GM04503 (cell line): Measurements from ENCODE around the gene RYR3.

Experiments
- DNase-seq: peaks from one replicate; pipeline ENCODE4 v3.0.0-alpha.2; 2012; ENCODE audit warnings: low read depth

RYR3 gene

DNA sequence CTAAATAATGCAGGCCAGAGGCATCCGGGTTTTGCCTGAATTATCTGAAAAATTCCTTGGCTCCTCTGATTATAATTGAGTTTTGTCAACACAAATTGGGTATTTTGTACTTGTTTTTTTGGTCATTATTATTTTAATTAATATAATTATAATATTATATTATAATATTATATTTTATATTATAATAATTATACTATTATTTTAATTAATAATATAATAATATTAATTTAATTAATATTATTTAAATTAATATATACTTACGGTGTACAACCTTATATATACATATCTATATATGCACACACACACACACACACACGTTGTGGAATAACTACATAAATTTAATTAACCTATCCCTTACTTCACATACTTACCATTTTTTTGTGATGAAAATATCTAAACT is 73.5 kb downstream of the RYR3 start:
- no peak for DNase-seq

DNA sequence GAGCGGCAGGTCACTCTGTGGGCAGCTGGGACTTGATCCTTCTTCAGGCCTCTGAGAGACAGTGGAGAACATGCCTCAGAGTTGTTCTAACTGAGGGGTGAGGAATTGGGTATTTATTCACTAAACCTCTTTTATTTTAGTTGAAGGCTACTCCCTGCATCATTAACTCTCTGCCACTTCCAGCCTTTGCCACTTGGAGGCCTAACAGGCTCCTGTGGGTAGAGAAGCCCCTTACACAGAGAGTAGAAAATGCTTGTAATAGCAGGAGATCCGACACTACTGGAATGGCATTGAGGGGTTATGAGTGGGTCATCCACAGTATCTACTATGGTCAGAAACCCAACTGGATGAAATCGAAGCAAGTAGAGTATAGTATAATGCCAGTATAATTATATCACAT is 81.7 kb downstream of the RYR3 start:
- no peak for DNase-seq

DNA sequence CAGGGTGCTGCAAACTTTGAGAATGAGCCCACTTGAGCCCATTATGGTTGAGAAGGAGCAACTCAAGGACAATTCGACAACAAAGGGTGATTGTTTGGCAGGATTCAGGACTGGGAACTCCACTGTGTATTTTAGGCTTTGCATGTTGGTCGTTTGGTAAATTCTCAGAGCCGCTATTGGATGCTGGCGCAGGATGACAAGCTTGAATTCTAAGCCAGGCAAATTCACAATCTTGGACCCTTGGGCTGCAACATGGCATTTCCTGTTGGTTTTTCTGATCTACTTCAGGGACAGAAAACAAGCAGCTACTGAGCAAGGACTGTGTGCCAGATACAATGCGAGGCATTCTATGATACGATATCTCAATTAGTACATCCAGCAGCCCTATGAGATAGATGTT is 82.8 kb downstream of the RYR3 start:
- no peak for DNase-seq

DNA sequence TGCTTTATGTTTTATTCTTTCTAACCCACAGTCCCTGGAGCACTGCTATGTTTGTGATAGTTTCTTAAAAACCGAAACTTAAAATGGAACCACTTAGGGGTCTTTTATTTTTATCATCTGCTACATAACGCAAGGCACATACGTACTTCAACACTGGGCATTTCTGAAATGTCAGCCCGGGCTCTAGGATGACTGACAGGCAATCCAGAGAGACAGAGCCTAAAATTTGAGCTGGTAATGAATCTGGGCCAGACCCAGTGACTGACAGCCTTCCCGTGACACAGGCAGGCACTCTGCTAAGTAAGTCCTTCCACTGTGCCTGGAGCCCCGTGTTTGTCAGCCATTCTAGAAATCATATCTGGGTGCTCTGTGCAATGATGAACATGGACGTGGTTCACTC is 84.6 kb downstream of the RYR3 start:
- no peak for DNase-seq

DNA sequence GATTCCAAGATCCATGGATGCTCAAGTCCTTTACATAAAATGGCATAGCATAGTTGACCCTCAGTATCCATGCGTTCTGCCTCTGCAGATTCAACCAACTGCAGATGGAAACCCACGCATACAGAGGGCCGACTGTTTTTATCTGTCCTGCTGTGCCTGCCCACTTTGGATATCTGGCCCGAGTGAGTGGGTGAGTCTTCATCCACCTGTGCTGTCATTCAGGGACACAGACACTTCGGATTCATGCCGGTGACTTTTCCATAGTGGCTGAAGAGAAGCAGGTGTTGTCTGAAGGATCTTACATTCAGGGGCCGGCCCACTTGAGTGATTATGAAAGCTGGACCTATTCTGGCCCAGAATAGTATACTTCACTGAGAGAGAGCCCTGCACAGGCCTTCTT is 85.1 kb downstream of the RYR3 start:
- no peak for DNase-seq

DNA sequence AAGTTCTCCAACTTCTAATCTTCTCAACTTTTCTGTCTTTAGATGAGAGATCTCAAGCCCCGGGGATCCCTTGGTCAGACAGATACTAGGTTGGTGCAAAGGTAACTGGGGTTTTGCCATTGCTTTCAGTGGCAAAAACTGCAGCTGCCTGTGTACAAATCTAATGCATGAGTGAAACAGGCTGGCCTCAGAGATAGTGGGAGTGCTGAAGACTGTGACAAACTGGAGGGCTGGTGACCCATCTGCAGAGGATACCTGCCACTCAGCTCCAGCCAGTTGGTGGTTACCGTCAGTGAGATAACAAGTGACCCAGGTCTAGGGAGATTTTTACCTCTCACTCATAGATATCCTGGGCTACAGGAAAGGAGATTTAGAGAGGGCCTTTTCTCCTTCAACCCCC is 85.7 kb downstream of the RYR3 start:
- no peak for DNase-seq

DNA sequence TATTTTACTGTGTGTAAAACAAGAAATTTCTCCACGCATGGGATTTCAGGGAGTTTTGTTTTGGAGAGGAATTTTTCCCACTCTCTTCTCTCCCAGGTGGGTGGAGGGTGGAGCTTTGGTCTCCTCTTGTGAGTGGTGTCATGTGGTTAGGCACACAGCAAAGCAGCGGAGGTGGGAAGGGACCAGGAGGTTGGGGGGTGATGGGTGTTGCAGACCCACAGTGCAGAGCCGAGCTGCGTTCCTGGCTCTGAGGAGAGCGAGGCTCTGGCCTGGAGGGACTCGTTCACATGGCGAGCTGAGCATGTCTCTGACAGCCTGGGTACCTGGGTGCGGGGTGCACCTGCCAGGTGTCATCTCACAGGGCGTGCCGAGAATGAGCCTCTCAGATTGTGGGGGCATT is 87.8 kb downstream of the RYR3 start:
- DNase-seq: no peak

DNA sequence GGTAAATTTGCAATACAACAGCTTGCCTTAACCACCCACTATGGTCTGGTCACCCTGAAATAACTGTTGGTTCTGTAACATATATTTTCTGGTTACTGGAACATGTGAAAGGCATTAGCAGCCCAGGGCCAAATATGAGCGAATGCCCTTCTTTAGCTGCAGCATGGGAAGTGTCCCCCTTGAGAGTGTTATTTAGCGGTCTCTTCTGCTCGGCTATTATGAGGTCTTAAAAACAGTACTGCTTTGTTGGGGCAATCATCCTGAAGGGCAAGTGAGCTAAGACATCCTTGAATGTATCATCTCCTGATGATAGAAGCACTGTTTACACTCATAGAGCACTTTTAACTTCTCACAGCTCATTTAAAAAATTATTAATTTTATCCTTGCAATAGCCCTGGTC is 90.2 kb downstream of the RYR3 start:
- no peak for DNase-seq

DNA sequence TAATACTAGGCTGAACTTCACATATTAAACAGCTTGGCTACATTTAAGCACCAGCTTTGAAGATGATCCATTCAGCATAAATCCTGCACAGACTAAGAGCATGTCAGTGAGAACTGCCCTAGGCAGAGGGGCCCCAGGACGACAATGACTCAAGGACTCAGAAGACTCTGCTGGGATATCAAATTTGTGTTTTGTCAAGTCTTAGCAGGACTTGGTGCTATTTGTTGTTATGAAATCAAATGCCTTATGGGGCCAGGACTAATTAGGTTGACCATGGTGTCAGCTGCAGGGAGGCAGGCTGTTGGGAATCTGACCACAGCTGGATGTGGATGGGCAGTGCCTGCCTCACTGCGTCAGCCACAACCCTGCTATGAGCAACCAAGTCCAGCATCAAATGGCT is 91.8 kb downstream of the RYR3 start:
- no peak for DNase-seq

DNA sequence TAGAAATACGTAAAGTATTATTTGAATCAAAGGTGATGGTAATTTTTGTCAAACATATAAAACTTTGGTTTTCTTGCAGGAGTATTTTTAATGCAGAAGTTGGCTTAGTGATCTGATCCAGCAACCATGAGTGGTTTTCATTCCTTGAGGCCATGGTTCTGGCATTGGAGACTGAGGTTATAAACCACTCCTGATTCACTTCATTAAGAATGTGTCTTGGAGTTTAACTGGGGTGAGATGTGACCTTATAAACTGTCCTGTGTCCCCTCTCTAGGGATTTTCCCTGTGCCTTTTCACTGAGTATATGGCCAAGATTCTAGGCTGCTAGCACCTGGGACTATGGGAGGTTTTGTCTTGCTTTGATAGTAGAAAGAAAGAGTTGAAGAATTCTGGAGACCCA is 94.3 kb downstream of the RYR3 start:
- no peak for DNase-seq

DNA sequence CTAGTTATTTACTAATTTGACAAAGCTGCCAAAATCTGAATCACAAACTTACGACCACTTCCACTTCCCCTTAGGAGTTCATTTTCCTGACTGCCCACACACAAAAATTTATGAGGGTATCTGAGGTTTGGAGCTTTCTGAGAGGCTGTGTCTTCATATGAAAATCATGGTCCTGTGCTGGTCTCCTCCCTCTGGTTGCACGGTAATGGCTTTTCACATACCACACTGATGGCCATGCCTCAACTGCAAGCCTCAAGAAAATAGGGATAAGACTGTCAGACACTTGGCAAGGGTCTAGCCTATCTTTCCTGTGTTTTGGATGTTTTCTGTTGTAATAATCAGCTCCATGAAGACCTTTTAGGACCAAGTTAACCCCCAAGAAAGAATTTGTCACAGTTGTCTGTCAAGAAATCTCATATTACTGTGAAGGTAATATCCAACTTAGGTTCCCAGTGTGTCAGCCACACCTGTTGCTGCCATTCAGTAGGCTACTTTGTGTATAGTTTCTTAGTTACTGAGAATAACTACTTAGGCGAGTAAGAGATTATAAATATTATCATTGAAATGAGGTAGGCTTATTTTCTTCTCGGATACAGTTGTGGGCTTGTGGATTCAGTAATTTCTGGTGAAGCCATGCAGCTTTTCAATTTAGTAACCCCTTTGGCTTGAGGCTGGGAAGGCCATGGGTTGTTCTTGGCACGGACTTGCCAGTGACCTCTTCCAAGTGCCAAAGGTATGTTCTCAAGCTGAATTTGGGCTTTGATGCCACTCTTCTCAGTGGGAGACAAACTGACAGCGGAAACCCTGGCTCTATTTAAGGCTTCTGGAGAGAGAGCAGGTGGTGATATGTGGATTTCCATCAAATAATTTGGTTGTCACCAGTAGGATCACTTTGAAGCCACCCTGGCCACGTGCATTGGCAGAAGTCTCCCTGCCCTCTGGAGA is 101.1 kb downstream of the RYR3 start:
- DNase-seq: no peak

DNA sequence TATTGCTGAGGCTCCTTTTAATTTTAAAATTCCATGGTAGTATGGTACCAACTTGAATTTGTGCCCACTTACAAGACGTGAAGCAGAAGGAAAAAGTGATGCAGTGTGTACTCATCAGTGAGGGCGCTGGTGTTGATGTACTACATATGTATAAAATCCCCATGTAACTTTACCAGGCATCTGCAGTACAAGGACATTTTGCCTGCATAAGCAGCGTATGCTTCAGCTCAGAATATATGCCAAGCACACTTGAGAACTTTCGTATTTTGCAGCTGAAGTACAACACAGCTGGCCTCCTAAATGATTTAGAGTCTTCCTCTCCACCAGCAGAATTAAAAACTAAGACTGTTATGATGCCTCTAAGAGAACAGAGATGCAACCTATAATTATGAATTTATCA is 108.9 kb downstream of the RYR3 start:
- no peak for DNase-seq

DNA sequence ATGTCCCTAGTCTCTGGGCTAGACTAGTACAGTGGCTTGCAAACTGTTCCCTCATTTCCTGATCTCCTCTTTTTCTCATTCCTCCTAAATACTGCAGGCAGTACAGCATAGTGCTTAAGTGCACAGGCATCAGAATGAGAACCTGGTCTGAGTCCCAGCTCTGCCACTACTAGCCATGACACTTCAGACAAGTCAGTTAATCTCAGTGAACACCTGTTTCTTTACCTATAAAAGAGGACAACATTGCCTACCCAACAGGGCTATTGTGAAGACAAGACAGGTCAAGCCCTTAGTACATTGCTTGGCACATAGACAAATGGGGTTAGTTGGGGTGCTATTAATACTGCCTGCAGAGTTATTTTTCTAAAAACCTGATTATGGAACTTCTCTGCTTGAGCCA is 113.3 kb downstream of the RYR3 start:
- no peak for DNase-seq

DNA sequence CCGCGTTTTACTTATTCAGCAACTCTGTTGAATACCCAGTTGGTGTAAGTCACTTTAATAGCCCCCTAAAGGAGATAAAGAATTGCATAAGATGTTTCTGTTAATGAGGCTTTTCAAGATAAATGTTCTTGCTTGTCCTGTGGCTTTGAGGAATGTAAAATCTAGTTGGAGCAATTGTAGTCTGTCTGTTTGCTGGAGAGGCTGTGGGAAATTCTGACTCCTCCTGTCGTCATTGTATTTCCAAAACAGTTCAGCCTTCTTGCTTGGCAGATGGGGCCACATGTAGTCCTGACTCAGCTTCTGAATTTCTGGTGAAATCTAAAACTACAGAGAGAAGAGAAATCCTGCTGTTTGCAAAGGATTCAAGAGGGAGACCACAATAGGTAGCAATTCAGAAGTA is 114.4 kb downstream of the RYR3 start:
- DNase-seq: peak; percentile 7

DNA sequence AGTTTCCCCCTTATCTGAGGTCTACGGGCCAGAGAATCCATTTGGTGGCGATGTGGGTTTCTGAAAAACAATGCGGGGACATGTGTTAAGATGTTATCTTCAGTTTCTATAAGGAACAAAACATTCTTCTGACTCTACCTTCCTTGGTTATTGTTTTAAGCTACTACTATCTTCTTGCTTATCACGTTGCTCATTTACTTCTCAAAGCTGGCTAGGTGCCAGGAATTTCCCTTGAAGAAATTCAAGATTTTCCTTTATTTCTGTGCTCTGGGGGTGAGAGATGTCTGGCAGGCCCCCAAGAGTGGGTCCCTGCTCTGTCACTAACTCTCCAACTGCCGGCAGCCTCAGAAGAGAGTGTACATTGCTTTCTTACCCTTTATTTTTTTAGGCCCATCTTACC is 119.8 kb downstream of the RYR3 start:
- no peak for DNase-seq

DNA sequence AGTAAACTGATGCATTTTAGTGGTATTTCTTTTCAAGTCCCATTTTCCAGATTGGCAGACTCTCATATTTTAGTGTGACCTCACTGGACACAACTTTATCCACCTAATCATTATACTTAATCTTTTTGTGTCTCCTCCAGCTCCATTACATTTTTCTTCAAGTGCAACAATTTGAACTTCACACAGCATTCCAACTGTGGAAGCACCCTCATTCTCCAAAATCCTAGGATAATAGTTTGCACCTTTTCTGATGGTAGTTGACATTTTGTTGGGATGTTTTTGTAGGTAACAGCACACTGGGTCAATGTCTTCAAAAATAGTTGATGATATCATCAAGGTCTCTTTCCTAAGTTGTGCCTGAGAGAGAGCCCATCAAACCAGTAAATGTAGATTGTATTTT is 123.1 kb downstream of the RYR3 start:
- no peak for DNase-seq

DNA sequence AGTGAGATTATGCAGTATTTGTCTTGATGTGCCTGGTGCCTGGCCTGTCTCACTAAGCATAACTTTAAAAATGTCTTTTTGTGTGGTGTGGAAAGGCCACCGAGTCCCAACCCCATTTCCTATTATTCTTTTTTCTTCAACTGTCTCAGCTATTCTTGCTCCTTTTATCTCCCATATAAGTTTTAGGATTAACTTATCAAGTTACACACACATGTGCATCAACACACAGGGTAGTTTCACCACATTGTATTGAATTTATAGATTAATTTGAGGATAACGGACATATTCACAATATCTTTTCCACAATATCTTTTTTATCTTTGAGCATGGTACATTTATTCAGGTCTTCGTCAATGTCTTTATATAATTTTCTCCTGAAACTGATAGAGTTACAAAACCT is 127.6 kb downstream of the RYR3 start:
- DNase-seq: no peak

DNA sequence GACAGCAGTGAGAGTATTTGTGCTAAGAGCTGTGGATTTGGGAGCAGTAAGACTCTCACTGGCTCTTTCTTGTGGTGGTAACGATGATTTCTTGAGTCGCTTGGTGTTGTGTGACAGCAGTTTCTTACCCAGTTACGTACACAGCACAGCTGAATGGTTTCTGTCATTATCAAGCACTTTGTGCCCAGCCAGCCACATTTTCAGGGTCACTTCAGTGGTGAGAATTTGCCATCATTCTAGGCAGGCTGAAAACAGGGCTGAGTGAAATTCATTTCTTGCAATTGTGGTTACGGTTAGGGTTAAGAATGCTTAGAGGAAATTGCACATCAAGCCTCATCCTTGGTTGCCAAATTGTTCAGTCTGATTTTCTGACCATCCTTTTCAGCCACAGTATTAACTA is 130.1 kb downstream of the RYR3 start:
- DNase-seq: no peak

DNA sequence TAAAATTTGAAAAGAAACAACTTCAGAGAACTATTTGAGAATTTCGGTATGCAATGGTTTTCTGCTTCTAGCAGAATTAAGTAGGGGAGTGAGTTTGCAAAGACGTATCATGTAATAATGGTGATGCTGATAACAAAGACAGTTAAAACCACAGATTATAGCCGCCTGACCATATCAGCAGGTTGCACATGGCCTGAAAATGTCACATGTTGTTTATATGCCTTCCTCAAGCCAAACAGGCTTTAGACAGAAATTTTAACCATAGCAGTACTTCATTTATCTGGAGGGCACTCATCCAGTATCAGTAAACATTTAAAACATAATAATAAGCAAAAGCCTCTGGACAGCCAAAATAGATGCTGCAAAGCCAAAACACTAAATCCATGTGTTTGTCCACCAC is 131.7 kb downstream of the RYR3 start:
- DNase-seq: no peak

DNA sequence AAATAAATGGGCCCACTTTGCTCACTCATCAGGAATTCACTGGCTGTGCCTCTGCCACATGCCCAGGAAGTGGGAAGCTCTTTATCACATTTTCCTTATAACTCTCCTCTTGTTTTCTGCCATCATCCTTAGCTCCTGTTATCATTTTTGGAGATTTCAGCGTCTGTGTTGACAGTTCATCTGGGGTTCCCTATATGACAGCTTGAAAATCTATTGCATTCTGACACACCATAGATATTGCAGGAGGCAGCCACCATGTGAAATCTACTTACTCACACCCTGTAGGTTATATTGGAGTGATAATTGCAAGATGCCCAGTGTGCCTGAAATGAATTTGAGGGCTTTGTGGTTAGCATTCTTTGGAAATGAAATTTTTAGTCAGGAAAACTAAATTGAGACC is 132.9 kb downstream of the RYR3 start:
- DNase-seq: no peak

DNA sequence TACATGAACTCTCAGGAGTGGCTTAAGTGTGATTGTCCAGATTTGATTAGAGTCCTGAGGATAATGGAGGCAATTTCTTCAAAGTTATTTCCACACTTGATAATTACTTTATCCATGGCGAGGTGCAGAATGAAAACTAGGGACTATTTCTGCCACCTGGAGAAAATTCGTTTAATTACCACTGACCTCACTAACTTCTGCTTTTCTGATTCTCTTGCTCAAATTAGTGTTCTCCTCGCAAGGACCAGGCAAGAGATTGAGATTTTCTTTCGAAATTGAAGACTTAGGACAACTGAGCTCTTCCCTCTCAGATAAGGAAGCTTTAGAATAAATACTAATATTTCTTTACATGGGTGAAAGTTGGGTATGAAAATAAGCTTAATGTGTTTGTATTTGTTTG is 135.2 kb downstream of the RYR3 start:
- DNase-seq: no peak

DNA sequence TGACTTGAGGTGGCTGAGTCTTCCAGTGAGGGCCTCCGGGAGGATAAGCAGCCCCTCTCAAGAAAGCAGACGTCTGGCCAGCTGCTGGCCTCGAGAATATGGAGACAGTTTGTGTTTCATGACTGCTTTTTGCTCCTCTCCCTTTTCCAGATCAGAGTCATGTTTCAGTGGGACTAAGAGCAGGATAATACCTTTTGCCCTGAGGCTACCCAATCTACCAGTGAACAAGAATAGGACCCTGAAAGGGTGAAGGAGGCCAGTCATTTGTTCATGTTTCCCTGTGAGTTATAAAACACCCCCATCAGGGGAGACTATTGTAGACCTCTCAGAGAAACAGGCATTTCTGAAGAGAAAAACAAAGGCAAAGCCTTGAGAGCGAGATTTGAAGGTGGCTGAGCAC is 137.4 kb downstream of the RYR3 start:
- no peak for DNase-seq

DNA sequence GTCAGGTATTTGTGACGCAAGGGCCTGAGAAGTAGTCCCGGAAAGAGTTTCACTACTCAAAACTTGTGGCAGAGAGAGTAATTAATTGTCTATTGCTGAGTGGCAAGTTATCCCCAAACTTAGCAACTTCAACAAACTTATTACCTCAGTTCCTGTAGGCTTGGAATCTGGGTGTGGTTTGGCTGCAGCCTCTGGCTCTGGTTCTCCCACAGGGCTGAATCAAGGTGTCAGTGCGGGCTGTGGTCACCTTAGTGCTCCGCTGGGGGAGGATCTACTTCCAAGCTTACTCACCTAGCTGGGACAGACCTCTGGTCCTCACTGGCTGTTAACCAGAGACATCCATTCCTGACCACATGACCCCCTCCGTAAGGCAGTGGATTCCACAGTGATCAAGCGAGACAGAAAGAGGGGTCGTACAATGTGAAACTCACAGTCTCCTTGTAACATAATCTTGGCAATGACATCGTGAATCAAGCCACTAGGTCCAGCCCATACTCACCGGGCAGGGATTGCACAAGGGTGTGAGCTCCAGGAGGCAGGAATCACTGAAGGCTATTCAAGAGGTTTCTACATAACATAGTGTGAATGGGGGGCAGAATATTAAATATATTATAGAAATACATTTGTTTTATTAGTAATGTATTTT is 138.3 kb downstream of the RYR3 start:
- DNase-seq: no peak

DNA sequence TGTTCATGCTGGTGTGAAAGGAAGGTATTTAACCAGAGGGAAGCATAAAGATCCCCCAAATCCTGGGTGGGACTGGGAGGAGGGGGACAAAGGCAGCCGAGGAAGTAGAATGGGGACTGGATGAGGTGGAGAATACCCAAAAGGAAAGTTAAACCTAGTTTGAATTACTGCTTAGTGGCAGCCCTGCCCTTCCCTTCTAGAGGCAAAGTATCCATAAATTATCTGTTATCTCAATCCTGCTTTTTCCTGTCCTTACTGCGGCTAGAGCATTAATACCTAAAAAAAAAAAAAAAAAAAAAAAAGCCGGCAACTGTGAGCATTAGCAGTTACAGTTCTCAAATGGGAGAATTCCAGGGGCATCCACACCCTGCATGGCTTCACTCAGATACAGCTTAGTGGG is 139.0 kb downstream of the RYR3 start:
- no peak for DNase-seq
